ENCODE data around the gene ACVR1C.
A peak's percentile ranks its signal among the peaks of the same experiment; 100 is the strongest.

Gene ACVR1C

GRCh38 chr2:157628477-157629415, at the start of gene ACVR1C:
TSS of gene ACVR1C (minus strand) at chr2:157628864. CDS start at chr2:157628644, 220 bp downstream.
- TF ChIP-seq CTCF (IDR thresholded peaks at IDR 0.05), result no peak
- peak within 1 kb of the TSS; percentile 79 for H3K4me3 ChIP-seq
- DNase-seq (ENCODE audit: low spot score), result peak; percentile 69
- H3K27ac ChIP-seq, result no peak within 1 kb of the TSS

- H3K27ac ChIP-seq, result no peak overlapping the region
- H3K4me3 ChIP-seq, result no peak overlapping the region
- no peak for TF ChIP-seq CTCF (IDR thresholded peaks at IDR 0.05)
- no peak for DNase-seq (ENCODE audit: low spot score)
Observed at GRCh38 chr2:157677941-157678340, 49.3 kb upstream of the ACVR1C start.

GRCh38 chr2:157672129-157672528, 43.5 kb upstream of the ACVR1C start:
- DNase-seq (ENCODE audit: low spot score), result no peak
- no peak overlapping the region for H3K27ac ChIP-seq
- no peak overlapping the region for H3K4me3 ChIP-seq
- no peak for TF ChIP-seq CTCF (IDR thresholded peaks at IDR 0.05)

GRCh38 chr2:157662401-157662800, 33.7 kb upstream of the ACVR1C start:
- no peak for DNase-seq (ENCODE audit: low spot score)
- no peak for TF ChIP-seq CTCF (IDR thresholded peaks at IDR 0.05)
- Histone ChIP-seq H3K4me3 (no peak overlapping the region), H3K27ac (no peak overlapping the region)

GRCh38 chr2:157661776-157662175, 33.1 kb upstream of the ACVR1C start:
- Histone ChIP-seq H3K4me3 (no peak overlapping the region), H3K27ac (no peak overlapping the region)
- no peak for TF ChIP-seq CTCF (IDR thresholded peaks at IDR 0.05)
- no peak for DNase-seq (ENCODE audit: low spot score)

- no peak for TF ChIP-seq CTCF (IDR thresholded peaks at IDR 0.05)
- no peak for DNase-seq (ENCODE audit: low spot score)
- Histone ChIP-seq H3K27ac (no peak overlapping the region), H3K4me3 (no peak overlapping the region)
Observed at GRCh38 chr2:157657858-157658257, 29.2 kb upstream of the ACVR1C start.

- no peak for DNase-seq (ENCODE audit: low spot score)
- Histone ChIP-seq H3K27ac (no peak overlapping the region), H3K4me3 (no peak overlapping the region)
- TF ChIP-seq CTCF (IDR thresholded peaks at IDR 0.05), result no peak
Observed at GRCh38 chr2:157657101-157657500, 28.4 kb upstream of the ACVR1C start.

All from coronary artery (tissue), 2 donors.